ENCODE measurements around the gene SLC16A5. TPM values are rescaled to one million over a fixed set of nuclear protein-coding genes. Genes with fewer than 3 reads are reported as not detected.

SLC16A5 gene
- total and polyA plus RNA-seq, 12 donors, result 0.77 to 3.9 (median 1.7) TPM

DNA sequence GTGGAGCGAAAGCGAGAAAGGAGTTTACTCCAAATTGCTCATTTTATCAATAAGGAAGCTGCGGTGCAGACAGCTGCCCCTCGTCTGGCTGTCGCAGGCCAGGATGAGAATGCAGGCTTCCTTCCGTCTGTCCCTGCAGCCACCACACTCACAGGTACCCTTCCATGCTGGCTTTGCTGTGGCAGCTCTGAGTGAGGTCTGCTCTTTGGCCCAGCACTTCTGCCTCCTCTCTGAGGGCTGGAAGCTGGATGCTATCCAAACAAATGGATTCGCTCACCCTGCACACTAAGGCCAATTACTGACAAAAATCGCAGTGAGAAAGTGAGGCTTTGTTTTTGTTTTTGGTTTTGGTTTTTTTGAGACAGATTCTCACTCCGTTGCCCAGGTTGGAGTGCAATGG lies 29.0 kb downstream of the SLC16A5 start:
- no peaks in the 10 kb centered on the region for H3K27me3 ChIP-seq
- no peak for DNase-seq
- intact Hi-C loops (cut with DNase I), result loop anchor here (10.0 kb wide), 2 partner anchors 78 to 88 kb away; partner anchors contain the start of gene NUP85 (in 1 of the 2)
- no peaks in the 10 kb centered on the region for H3K36me3 ChIP-seq (replicated peaks in 1 of 2)
- WGBS, 4 donors, result 71 to 85% (median 76%) methylated on average over 9 of the region's 9 CpGs
- no peaks in the 10 kb centered on the region for H3K9me3 ChIP-seq (replicated peaks in 1 of 3)
- TF ChIP-seq, protein P1, sequence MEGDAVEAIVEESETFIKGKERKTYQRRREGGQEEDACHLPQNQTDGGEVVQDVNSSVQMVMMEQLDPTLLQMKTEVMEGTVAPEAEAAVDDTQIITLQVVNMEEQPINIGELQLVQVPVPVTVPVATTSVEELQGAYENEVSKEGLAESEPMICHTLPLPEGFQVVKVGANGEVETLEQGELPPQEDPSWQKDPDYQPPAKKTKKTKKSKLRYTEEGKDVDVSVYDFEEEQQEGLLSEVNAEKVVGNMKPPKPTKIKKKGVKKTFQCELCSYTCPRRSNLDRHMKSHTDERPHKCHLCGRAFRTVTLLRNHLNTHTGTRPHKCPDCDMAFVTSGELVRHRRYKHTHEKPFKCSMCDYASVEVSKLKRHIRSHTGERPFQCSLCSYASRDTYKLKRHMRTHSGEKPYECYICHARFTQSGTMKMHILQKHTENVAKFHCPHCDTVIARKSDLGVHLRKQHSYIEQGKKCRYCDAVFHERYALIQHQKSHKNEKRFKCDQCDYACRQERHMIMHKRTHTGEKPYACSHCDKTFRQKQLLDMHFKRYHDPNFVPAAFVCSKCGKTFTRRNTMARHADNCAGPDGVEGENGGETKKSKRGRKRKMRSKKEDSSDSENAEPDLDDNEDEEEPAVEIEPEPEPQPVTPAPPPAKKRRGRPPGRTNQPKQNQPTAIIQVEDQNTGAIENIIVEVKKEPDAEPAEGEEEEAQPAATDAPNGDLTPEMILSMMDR (IDR thresholded peaks at IDR 0.05), result no peak
- no peak for TF ChIP-seq POLR2A (IDR thresholded peaks at IDR 0.05)
- no peak overlapping the region for H3K27ac ChIP-seq
- peaks cover 0 to 10% of the 10 kb centered on the region in 2 donors for H3K4me1 ChIP-seq (replicated peaks in 1 of 2)
- no peak overlapping the region for H3K4me3 ChIP-seq

DNA sequence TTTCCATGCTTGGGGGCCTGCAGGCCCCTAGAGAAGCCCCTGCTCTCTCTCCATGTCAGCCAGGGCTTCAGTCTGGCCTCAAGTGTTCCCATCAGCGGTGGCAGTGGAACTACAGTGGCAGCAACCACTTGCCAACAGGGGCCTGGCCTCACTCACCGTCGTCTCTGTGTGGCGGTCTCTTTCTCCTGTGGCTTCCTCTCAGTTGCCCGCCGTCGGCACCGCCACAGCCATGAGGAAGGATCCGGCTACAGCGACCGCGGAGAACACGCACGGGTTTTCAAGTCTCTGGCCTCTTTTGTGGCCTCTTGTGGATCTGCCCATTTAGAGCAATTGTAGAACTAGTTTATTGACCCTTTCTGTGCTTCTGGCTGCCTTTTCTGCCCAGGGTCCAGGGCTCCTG lies 30.6 kb downstream of the SLC16A5 start:
- Histone ChIP-seq H3K9me3 (replicated peaks in 1 of 3) (no peaks in the 10 kb centered on the region), H3K4me3 (no peak overlapping the region), H3K27ac (no peak overlapping the region), H3K27me3 (no peaks in the 10 kb centered on the region), H3K4me1 (replicated peaks in 1 of 2) (peaks cover 0 to 10% of the 10 kb centered on the region in 2 donors), H3K36me3 (replicated peaks in 1 of 2) (no peaks in the 10 kb centered on the region)
- intact Hi-C loops (cut with DNase I), result loop anchor here (10.0 kb wide), 2 partner anchors 76 to 86 kb away; partner anchors contain the start of gene NUP85 (in 1 of the 2)
- TF ChIP-seq, protein P1 (IDR thresholded peaks at IDR 0.05), result no peak
- no peak for TF ChIP-seq POLR2A (IDR thresholded peaks at IDR 0.05)
- 91 to 97% (median 96%) methylated on average over 13 to 14 of the region's 14 CpGs for WGBS, 4 donors
- DNase-seq, result no peak

DNA sequence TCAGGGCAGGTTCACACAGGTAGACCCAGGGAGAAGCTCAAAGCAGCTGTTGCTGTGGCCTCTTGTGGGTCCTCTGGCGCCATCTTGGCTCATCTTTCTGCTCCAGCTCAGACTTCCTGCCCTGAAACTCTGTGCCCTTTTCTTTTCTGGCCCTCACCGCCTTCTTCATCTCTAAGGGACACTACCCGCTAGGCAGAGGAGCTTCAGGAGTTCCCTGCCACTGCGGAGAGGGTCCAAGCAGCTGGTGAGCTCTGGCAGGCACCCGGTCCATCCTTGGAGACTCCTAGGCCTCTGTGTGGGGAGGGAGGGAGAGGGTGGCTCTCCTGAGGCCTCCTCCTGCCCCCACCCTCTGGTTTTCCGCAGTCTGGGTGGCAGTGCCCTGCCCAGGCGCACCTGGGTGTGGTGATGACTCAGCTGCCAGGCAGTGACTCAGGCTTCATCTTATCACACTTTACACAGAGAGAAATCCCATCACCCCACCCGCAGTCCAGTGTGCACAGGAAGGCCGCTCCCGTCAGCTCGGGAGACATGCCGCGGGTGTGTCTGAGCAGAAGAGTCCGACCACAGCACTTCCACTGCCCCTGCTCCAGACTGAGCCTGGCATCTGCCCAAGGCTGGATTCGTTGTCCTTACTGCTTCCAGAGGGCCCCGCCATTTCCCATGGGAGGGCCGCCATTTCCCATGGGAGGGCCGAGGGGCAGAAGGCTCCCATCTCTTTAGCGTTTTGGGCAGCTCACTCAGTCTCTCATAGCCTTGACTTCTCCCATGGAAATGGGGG lies 36.5 kb downstream of the SLC16A5 start:
- Histone ChIP-seq H3K27me3 (no peaks in the 10 kb centered on the region), H3K36me3 (replicated peaks in 1 of 2) (peaks cover 0 to under 1% of the 10 kb centered on the region in 2 donors), H3K4me3 (no peak overlapping the region), H3K4me1 (replicated peaks in 1 of 2) (peaks cover 10 to 11% of the 10 kb centered on the region in 2 donors), H3K9me3 (replicated peaks in 1 of 3) (no peaks in the 10 kb centered on the region), H3K27ac (peak overlapping the region in 3 of 5 donors; percentile 37 to 80 (median 56))
- DNase-seq, result peak; percentile 80 to 94 (median 92)
- intact Hi-C loops (cut with DNase I), result loop anchor here in 1 of 2 donors (10.0 kb wide), 1 partner anchor 51 kb away; no protein-coding TSS in a partner anchor
- TF ChIP-seq POLR2A (IDR thresholded peaks at IDR 0.05), result peak in 1 of 2 donors; percentile 38
- TF ChIP-seq, protein P1 (IDR thresholded peaks at IDR 0.05), result no peak
- WGBS, 4 donors, result 37 to 58% (median 50%) methylated on average over 11 to 19 of the region's 19 CpGs

DNA sequence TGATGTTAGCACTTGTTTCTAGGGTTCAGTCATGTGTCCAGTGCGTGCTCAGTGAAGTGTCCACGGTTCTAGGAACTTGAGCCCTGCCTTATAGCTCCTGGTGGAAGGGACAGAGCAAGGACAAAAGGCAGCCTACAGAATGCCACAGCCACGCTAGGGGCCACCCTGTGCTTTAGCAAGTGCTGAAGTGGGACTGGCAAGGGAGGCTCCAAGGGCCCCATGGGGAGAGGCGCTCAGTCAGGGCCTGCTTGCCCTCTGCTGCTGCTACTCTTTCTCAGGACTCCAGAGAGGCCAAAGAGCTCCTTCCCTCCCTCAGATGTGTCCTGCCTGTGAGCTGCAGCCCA lies 37.0 kb downstream of the SLC16A5 start:
- H3K27ac ChIP-seq, result peak overlapping the region in 3 of 5 donors; percentile 37 to 80 (median 47)
- peaks cover 10 to 11% of the 10 kb centered on the region in 2 donors for H3K4me1 ChIP-seq (replicated peaks in 1 of 2)
- peaks cover 0 to 6% of the 10 kb centered on the region in 2 donors for H3K36me3 ChIP-seq (replicated peaks in 1 of 2)
- TF ChIP-seq, protein P1 (IDR thresholded peaks at IDR 0.05), result no peak
- TF ChIP-seq POLR2A (IDR thresholded peaks at IDR 0.05), result no peak
- DNase-seq, result no peak
- intact Hi-C loops (cut with DNase I), result loop anchor here in 1 of 2 donors (10.0 kb wide), 1 partner anchor 50 kb away; no protein-coding TSS in a partner anchor
- no peaks in the 10 kb centered on the region for H3K27me3 ChIP-seq
- no peaks in the 10 kb centered on the region for H3K9me3 ChIP-seq (replicated peaks in 1 of 3)
- no peak overlapping the region for H3K4me3 ChIP-seq
- WGBS, 4 donors, result 80 to 93% (median 89%) methylated on average over 1 to 4 of the region's 4 CpGs
